Keratinocyte (primary cell): ENCODE results near the gene MPPED1. TPM values are rescaled to one million over a fixed set of nuclear protein-coding genes. Genes with fewer than 3 reads are reported as not detected.

ENCODE experiments used
- DNase-seq: peaks from one replicate; pipeline ENCODE4 v3.0.0-alpha.2; 2011; ENCODE audit warnings: low read depth, missing footprints, low spot score
- FAIRE-seq: peaks from 2 replicates; lab custom pipeline; 2011; peaks lifted over from hg19 to GRCh38; lab: Jason Lieb, UNC
- H2AFZ ChIP-seq: 2 replicates; pipeline ENCODE4 v1.6.0; 2012; ENCODE audit warnings: low read length, control low read depth, inconsistent platforms; ENCODE audit not compliant: control insufficient read depth
- H3K27ac ChIP-seq: 2 replicates; pipeline ENCODE4 v1.5.1; 2011; ENCODE audit warnings: low read length; ENCODE audit not compliant: control insufficient read depth, insufficient read depth
- H3K27me3 ChIP-seq: 3 replicates; pipeline ENCODE4 v1.6.0; 2011; ENCODE audit warnings: low read length; ENCODE audit not compliant: control insufficient read depth, insufficient read depth; ENCODE audit errors: extremely low read depth
- H3K36me3 ChIP-seq, 2 experiments: 2 replicates in 1 of 2; 3 replicates in 1 of 2; pipeline ENCODE4 v1.5.1; 2011; ENCODE audit warnings: low read length in 2 of 2, mild to moderate bottlenecking in 1 of 2; ENCODE audit not compliant: control insufficient read depth in 2 of 2, insufficient read depth in 2 of 2; ENCODE audit errors: extremely low read depth in 1 of 2
- H3K4me1 ChIP-seq: 3 replicates; pipeline ENCODE4 v1.5.1; 2011; ENCODE audit warnings: low read length; ENCODE audit not compliant: control insufficient read depth, insufficient read depth; ENCODE audit errors: extremely low read depth
- H3K4me2 ChIP-seq: 3 replicates; pipeline ENCODE4 v1.6.0; 2011; ENCODE audit warnings: low read depth, low read length; ENCODE audit not compliant: control insufficient read depth, insufficient read depth; ENCODE audit errors: extremely low read depth
- H3K4me3 ChIP-seq, 3 experiments: fragments of 200-600 bp in 1 of 3; sonication (generic) in 1 of 3; 2 replicates in 2 of 3; 3 replicates in 1 of 3; pipeline ENCODE4 v1.5.1; 2011 to 2016; ENCODE audit warnings: low read length in 3 of 3, mild to moderate bottlenecking in 3 of 3, control low read depth in 2 of 3, inconsistent platforms in 1 of 3, low read depth in 1 of 3, mixed read lengths in 1 of 3, mixed run types in 1 of 3, moderate library complexity in 1 of 3; ENCODE audit not compliant: control insufficient read depth in 2 of 3, insufficient read depth in 2 of 3; ENCODE audit errors: extremely low read depth in 1 of 3
- H3K79me2 ChIP-seq: 2 replicates; pipeline ENCODE4 v1.6.0; 2012; ENCODE audit warnings: low read length; ENCODE audit not compliant: control insufficient read depth, insufficient read depth
- H3K9ac ChIP-seq: 3 replicates; pipeline ENCODE4 v1.6.0; 2011; ENCODE audit warnings: low read length; ENCODE audit not compliant: control insufficient read depth, insufficient read depth; ENCODE audit errors: extremely low read depth
- H3K9me1 ChIP-seq: 3 replicates; pipeline ENCODE4 v1.6.0; 2011; ENCODE audit warnings: low read length; ENCODE audit not compliant: control insufficient read depth, insufficient read depth; ENCODE audit errors: extremely low read depth
- H3K9me3 ChIP-seq: 2 replicates; pipeline ENCODE4 v1.5.1; 2012; ENCODE audit warnings: low read depth, low read length; ENCODE audit not compliant: control insufficient read depth
- H4K20me1 ChIP-seq: 3 replicates; pipeline ENCODE4 v1.6.0; 2011; ENCODE audit warnings: low read length; ENCODE audit not compliant: control insufficient read depth, insufficient read depth; ENCODE audit errors: extremely low read depth
- EZH2 ChIP-seq: IDR thresholded peaks from one replicate; pipeline ENCODE4 v1.6.1; 2012; ENCODE audit warnings: inconsistent platforms, mild to moderate bottlenecking, low read length, moderate library complexity
- dilution Hi-C: fragments of 300-500 bp; cut with MboI; formaldehyde crosslinking; loops from one replicate; pipeline ENCODE4 v1.7.0; 2020; ENCODE audit warnings: low sequenced_read_pairs; ENCODE audit not compliant: extremely low pct_ligation_motif_present
- polyA plus RNA-seq, 5 experiments: library from polyadenylated mRNA; depleted of rRNA in 3 of 5; stranded (reverse) in 3 of 5; stranded (forward) in 1 of 5; unstranded in 1 of 5; fragments of >200 nt; gene quantifications; 1 replicate in 1 of 5; 2 replicates in 3 of 5; 3 replicates in 1 of 5; pipeline versions ENCODE4 v1.2.1 to v1.2.3, GENCODE V29; 2011 to 2012; ENCODE audit warnings: missing spikeins in 2 of 5, low read depth in 1 of 5, low replicate concordance in 1 of 5
- TF ChIP-seq, protein P1 (sequence below), 3 experiments: IDR thresholded peaks in 1 of 3; conservative IDR thresholded peaks in 1 of 3; optimal IDR thresholded peaks in 1 of 3; 2 replicates in 2 of 3; 3 replicates in 1 of 3; pipeline versions ENCODE3 to v1.5.1; 2011; ENCODE audit warnings: low read length in 3 of 3, mild to moderate bottlenecking in 3 of 3, moderate library complexity in 2 of 3, control low read depth in 1 of 3, inconsistent platforms in 1 of 3; ENCODE audit not compliant: insufficient read depth in 2 of 3; ENCODE audit errors: extremely low read depth in 1 of 3

Gene MPPED1
- polyA plus RNA-seq, 1 donor (not counting 4 experiments of a cell fraction or from before 2014, with no cell fraction given): not detected

DNA sequence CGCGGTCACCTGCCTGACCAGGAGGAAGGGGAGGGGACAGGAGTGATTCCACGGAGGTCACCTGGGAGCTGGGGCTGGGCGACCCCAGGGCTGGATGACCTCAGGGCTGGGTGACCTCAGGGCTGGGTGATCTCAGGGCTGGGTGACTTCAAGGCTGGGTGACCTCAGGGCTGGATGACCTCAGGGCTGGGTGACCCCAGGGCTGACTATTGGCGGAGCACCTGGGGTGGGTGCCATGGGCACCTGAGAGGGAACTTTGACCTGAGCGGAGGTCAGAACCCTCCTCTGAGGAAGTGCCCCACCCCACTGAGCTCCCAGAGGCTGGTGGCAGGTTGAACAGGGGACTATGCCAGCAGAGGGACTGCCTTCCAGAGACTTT lies 11.8 kb upstream of the MPPED1 start:
- Histone ChIP-seq H3K4me3 (no peak overlapping the region), H3K36me3 (no peaks in the 10 kb centered on the region), H4K20me1 (peaks cover 4% of the 10 kb centered on the region), H3K27ac (no peak overlapping the region), H3K9me1 (no peaks in the 10 kb centered on the region), H3K9ac (no peak overlapping the region), H3K27me3 (peaks cover 67% of the 10 kb centered on the region), H3K4me1 (peaks cover 8% of the 10 kb centered on the region), H3K4me2 (no peak overlapping the region), H2AFZ (no peak overlapping the region), H3K79me2 (no peaks in the 10 kb centered on the region), H3K9me3 (peaks cover 5% of the 10 kb centered on the region)
- no peak for TF ChIP-seq EZH2
- TF ChIP-seq, protein P1, sequence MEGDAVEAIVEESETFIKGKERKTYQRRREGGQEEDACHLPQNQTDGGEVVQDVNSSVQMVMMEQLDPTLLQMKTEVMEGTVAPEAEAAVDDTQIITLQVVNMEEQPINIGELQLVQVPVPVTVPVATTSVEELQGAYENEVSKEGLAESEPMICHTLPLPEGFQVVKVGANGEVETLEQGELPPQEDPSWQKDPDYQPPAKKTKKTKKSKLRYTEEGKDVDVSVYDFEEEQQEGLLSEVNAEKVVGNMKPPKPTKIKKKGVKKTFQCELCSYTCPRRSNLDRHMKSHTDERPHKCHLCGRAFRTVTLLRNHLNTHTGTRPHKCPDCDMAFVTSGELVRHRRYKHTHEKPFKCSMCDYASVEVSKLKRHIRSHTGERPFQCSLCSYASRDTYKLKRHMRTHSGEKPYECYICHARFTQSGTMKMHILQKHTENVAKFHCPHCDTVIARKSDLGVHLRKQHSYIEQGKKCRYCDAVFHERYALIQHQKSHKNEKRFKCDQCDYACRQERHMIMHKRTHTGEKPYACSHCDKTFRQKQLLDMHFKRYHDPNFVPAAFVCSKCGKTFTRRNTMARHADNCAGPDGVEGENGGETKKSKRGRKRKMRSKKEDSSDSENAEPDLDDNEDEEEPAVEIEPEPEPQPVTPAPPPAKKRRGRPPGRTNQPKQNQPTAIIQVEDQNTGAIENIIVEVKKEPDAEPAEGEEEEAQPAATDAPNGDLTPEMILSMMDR (optimal IDR thresholded peaks at IDR 0.05 in 1 of 3, IDR thresholded peaks at IDR 0.05 in 1 of 3, conservative IDR thresholded peaks at IDR 0.05 in 1 of 3; ENCODE audit: extremely low read depth in 1 of 3, insufficient read depth in 2 of 3, low read length in 3 of 3): no peak
- no peak for FAIRE-seq
- no peak for DNase-seq
- dilution Hi-C loops: no loop called here

DNA sequence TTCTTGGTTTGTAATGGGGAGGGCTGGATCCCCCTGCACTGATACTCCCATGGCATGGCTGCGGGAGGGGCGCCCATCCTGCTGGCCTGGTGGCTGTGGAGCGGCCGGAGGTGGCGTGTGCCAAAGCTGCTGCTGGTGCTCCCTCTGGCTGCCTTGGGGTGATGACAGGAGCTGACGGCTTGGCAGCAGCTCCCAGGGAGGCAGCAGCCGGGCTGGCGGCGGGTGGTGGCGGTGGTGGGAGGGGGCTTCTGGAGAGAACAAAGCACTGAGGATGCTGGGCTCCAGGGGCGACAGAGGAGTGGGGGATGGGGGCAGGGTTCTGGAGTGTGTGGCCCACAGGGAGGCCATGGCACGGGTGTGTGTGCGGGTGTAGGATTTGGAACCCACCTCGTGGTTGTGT lies 11.4 kb upstream of the MPPED1 start:
- H4K20me1 ChIP-seq: peaks cover 4% of the 10 kb centered on the region
- FAIRE-seq (no peak), DNase-seq (no peak)
- H3K36me3 ChIP-seq: no peaks in the 10 kb centered on the region
- dilution Hi-C loops: no loop called here
- H3K9ac ChIP-seq: no peak overlapping the region
- H2AFZ ChIP-seq: no peak overlapping the region
- no peaks in the 10 kb centered on the region for H3K9me1 ChIP-seq
- no peak overlapping the region for H3K27ac ChIP-seq
- no peak overlapping the region for H3K4me2 ChIP-seq
- no peaks in the 10 kb centered on the region for H3K79me2 ChIP-seq
- TF ChIP-seq, protein P1 (optimal IDR thresholded peaks at IDR 0.05 in 1 of 3, IDR thresholded peaks at IDR 0.05 in 1 of 3, conservative IDR thresholded peaks at IDR 0.05 in 1 of 3; ENCODE audit: extremely low read depth in 1 of 3, insufficient read depth in 2 of 3, low read length in 3 of 3): no peak
- TF ChIP-seq EZH2: no peak
- peaks cover 10% of the 10 kb centered on the region for H3K4me1 ChIP-seq
- H3K27me3 ChIP-seq: peaks cover 65% of the 10 kb centered on the region
- H3K9me3 ChIP-seq: peaks cover 5% of the 10 kb centered on the region
- no peak overlapping the region for H3K4me3 ChIP-seq
